GM19025 (cell line): ENCODE results near the gene XAGE2.
"Not testable (repeated sequence)": the region's sequence is repeated elsewhere in the genome, so short reads cannot be mapped to it uniquely, and the experiment has no call there.

Source experiments
- ATAC-seq: cut with Tn5 transposase; IDR thresholded peaks from one replicate; pipeline ENCODE4 v1.9.1; 2021; ENCODE audit warnings: mild to moderate bottlenecking, low read depth, moderate library complexity; ENCODE audit not compliant: unreplicated experiment

Gene XAGE2, protein sequence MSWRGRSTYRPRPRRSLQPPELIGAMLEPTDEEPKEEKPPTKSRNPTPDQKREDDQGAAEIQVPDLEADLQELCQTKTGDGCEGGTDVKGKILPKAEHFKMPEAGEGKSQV

DNA sequence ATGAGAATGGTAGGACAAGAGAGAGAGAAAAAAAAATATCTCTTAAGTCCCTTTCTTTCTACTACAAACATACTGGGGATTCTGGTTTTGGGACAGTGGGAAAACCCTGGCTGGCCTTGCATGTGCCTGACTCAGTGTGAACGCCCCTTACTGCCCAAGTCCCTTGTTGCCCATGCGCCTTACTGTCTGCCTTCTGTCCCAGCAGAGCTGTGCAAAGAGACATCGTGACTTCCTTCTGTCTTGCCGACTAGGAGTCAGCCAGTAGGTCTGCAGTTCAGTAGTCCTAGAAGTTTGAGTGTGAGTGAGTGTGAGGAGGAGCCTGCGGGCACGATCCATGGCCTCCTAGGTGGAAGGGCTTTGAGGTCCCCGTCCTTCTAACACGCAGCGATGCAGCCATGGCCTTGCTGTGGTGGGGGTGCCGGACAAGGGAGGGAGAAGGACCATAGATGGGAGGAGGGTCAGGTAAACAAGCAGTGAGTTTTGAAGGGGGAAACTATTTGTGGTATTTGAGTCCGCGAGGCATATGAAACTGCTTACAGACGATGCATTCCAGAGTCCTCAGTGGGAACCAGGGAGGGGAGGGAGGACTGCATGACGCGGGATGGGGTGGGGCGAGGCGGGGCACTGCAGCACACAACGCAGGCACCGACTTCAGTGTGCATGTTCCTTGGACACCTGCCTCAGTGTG is at the start of gene XAGE2:
TSS of gene XAGE2 (plus strand) at position 654 of the 688 bp plus-strand sequence. CDS start 994 bp downstream, outside the sequence.
- ATAC-seq: no peak

DNA sequence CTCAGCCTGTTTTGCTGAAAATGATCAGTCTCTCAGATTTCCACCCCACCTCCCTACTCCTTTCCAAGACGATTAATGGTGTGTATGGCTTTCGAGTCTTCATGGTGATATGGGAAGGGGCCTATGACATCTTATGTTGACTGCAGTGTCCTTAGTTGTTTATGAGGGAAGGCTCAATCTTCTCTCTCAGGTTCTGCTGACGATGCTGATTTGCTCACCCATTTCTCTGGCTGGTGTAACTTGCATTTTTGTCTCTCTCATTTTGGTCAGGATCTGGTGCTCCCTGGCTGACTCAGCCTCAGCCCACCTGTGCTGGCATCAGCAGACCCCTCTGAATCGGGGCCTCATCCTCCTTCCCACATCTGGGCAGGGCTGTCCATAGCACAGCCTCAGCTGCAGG is 31.4 kb upstream of the XAGE2 start:
- ATAC-seq: no peak

DNA sequence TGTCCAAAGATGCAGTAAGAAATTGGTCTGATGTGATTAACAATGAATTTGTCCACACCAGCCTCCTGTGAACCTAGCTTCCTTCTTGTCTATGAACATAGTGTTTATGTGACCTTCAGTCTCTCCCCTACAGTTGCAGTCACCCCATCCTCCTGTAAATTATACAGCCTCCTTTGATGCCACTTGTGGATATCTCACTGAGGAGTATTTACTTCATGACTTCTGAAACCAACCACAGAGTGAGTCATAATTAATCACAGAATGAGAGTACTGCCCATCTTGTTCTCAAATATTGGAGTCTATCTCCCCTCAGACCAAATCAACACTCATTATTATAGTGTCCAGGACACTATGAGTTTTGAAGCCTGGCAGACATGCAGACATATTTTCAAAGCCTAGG is 27.3 kb upstream of the XAGE2 start:
- ATAC-seq: no peak

DNA sequence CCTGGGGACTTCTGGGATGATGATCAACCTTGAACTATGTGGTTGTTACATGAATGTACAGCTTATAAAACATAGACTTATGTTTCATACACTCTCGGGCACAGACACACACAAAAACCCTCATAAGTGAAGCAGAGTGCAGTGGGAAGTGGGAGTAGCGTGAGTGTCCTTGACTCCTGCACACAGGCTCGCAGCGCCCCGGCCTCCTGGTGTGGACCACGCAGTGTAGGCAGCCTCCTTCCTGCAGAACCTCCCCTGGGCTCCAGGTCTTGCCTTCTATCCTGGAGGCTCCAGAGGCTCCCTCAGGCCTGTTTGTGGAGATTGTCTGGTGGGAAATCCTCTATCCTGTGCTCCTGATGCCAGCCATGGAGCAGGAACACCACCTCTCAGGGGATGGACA is 25.7 kb upstream of the XAGE2 start:
- not testable (repeated sequence) for ATAC-seq

DNA sequence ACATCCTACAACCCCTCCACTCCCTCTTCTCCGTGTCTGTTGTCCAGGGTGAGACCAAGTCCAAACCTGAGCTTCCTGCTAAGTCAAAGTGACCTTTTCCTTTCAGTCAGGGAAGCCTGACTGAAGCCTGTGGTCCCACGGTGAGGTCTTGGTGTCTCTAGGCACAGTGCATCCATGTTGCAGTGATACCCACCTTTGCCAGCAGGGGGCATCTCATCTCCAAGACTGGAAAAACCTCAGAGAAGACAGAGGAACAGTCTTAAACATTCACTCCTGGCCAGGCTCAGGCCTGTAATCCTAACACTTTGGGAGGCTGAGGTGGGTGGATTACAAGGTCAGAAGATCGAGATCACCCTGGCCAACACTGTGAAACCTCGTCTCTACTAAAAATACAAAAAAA is 23.4 kb upstream of the XAGE2 start:
- not testable (repeated sequence) for ATAC-seq

DNA sequence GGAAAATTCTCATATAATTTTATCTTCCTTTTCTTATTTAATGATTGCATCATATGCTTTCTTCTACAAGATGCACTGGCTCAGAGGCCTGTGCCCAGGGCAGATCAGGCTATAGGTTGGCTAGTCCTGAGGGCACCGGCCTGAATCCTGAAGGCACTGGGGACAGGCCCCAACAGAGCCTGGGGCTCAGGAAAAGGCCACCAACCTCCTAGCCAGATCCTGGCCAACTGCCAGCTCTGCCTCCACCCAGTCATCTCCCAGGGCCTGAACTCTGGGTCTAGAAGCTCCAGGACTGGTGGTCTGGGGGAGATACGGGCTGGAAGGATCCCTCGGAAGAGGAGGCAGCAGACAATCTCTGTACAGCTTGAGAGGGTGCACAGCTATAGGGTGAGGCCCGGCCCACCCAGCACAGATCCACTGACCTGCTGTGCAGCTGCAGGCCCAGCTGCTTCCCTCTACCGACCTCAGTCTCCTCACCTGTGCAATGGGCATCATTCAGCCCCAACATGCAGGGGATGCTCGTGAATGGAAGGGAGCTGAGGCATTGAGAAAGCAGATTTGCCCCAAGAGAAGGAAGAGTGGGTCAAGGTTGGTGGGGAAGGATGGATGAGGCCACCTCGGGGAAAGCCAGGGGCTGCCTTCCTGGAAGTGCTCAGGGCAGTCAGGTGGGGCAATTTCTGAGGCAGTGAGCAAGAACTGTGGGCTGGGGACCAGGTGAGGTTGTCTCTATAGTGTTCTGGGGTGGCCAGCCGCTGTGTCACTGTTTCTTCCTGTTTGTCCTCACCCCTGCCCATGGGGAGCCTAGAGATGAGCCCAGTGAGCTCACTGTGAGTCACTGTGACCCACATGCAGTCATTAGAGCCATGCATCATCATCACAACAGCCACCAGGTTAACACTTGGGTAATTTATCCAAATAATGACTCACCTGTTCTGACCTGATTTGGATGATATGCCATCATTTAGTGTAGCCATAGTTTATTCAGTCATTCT is 22.4 kb upstream of the XAGE2 start:
- ATAC-seq: no peak

DNA sequence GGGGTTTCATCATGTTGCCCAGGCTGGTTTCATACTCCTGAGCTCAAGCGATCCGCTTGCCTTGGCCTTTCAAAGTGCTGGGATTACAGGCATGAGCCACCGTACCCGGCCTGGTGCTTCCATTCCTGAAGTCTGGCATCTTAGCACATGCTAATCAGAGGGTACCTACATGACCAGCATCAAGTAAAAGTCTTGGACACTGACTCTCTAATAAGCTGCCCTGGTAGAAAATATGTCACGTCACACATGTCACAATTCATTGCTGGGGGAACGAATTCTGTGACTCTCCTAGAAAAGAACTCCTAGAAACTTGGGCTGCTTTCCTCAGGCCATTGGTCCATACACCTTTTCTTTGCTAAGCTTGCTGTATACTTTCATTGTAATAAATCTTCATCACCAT is 19.1 kb upstream of the XAGE2 start:
- no peak for ATAC-seq

DNA sequence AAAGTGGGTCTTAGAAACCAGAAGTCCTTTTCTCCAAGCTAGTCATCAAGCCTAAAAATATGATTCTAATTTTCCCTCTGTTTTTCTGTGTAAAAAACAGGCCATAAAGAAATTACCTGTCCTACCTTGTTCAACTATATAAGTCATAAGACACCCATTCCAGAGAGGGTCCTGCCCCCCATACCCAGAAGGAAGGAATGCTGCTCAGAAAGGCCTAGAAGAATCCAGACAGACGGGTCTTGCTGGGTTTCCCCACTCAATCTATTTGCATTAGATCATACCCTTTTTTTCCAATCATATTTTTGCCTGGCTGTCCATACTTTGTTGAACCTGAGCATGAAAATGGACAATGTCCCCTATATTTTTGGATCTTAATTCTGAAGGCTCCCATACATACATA is 16.3 kb upstream of the XAGE2 start:
- ATAC-seq: no peak

DNA sequence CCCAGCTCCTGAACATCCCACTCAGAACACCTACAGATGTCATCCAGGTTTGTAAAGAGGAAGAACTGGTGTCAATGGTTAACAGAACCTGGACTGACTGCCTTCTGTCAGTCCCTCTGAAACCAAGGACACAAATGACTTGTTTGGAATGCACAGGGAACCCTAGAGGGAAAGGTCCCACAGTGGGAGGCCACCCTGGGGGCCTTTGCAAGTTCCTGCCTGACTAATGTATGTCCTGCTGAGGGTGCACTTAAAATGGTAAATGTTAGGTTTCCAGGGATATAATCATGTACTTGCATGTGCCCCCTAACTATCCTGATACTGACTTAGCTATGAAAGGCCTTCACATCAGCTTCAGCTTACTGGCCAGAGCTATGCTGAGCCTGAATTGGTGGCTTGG is 15.0 kb upstream of the XAGE2 start:
- no peak for ATAC-seq

DNA sequence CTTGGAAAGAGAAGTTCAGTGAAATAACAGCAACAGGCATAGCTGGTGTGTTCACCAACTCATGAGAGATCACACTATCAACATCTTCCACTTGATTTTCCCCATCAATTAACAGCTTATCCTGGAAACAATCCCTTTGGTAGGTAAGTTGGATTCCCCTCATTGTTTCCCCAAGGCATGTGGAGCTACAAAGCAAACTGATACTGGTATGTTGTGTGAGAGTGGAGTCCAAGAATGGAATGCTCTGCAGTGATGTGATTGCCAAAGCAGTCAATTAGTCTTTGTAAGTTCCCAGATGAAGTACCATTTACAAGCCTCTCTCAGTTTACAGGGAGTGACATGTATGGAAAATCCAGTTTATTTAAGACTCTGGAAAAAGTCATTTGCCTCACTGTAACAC is 13.7 kb upstream of the XAGE2 start:
- ATAC-seq: no peak

DNA sequence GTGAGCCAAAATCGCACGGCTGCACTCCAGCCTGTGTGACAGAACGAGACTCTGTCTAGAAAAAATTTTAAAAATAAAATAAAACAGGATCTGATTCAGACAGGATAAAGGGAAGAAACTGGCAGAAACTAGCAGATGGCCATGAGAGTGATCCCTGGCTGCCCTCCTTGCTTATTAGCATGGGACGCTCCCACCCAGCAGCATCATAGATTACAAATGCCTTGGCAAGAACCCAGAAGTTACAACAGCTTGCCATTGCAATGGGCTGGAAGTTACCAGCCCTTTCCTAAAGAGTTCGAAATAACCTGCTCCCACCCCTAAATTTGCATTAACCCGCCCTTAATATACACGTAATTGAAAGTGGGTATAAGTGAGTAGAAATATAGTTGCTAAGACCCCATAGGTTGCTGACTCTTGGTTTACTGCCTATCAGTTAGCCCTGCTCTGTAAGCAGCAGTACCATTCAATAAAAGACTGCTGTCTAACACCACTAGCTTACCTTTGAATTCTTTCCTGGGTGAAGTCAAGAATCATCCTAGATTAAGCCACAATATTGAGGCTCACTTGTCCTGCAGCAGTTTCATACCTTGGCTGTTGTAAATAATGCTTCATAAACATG is 9.1 kb upstream of the XAGE2 start:
- ATAC-seq: no peak

DNA sequence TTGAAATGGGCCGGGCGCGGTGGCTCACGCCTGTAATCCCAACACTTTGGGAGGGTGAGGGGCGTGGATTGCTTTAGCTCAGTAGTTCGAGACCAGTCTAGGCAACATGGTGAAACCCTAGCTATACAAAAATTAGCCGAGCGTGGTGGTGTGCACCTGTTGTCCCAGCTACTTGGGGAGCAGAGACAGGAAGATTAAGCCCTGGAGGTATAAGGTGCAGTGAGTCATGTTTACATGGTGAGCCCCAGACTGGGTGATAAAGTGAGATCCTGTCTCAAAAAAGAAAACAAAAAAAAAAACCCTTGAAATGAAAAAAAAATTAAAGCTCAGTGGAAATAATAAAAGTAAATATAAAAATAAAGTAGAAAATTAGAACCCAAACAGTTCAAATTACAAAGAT is 6.9 kb upstream of the XAGE2 start:
- ATAC-seq: no peak

DNA sequence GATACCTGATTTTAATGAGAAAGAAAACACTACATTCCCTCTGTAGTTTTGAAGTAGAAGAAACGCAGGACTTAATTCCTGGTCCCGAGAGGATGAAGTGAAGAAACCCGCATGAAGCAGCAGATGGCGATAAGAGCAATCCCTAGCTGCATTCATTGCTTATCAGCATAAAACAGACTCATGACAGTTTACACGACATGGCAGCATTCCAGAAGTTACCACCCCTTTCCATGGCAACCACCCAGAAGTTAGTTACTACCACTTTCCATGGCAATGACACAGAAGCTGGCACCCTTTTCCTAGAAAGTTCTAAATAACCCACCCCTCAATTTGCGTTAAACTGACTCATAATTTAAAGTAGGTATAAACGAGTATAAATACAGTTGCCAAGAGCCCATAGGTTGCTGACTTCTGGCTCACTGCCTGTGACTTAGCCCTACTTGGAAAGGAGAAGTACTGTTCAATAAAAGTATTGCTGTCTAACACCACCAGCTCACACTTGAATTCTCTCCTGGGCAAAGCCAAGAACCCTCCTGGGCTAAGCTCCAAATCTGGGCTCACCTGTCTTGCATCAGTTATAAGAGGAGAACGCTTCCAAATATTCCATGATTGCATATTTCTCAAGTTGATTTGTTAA is 5.5 kb upstream of the XAGE2 start:
- no peak for ATAC-seq

DNA sequence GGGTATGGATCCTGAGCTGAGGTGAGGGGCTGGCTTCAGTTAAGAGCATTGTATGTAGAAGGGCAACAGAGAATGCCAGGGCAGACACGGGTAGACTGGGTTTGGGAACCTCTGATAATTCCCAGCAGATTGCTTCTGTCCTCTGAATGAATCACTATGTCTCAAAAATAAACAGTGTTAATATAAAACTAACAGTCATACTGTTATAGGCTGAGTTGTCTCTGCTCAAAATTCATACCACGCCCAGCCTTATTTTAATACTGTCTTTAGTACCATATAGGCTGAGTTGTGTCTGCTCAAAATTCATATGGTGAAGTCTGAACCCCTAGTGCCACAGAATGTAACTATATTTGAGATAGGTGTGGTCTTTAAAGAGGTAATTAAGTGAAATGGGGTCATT is 10.0 kb downstream of the XAGE2 start:
- no peak for ATAC-seq

DNA sequence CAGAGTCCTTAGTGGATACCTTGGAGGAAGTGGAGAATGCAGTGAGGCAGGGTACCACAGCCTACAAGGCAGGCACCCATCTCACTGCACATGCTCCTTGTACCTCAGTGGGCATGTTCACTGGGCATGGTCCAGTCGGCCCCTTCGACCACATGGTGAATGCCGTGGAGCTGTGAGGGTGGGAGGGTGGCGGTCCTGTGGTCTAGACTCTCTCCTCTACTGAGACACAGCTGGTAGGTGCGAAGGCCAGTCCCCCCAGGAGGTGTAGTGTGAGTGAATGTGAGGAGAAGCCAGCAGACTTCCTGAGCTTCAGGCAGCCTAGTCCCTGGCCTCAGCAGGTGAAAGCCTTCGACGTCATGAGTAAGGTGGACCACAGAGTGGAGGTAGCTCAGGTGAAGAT is 12.2 kb downstream of the XAGE2 start:
- ATAC-seq: no peak

DNA sequence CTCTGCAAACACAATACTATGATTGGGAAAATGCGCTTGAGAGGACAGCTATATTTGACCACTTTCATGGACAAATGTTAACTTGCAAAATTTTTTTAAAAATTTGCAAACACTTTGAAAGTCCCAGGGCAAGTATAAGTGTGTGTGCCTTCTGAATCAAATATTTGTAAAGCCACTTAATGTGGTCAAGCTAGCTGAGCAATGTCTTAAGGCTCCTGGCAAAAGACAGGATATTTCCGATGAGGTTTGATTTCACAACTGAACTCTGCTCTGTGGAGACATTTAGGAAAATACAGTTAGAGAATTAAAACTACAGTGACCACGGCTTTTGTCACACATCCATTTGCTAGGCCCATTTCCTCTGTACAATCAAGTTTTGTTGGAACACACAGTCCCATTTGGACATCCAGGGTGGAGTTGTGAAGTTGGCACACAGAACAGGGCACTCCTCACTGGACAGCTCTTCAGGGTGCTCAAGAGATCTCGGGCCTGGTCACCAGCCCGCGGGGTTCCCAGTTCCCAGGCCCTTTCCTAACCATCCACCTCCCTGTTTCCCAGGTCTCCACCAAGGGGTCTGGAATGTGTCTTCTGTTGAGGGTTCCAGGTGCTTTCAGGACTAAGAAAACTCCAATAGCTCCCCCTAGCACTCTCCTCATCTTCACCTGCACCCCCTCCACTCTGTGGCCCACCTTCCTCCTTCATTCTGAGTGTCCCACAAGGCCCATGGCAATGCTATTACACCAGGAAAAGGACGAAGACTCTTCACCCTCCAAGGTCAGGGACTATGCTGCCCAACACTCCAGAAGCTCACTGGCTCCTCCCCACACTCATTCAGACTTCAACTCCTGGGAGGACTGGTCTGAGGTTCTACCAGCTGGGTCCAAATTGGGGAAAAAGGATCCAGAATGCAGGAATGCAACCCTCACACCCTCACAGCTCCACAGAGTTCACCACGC is 41.9 kb downstream of the XAGE2 start:
- no peak for ATAC-seq

DNA sequence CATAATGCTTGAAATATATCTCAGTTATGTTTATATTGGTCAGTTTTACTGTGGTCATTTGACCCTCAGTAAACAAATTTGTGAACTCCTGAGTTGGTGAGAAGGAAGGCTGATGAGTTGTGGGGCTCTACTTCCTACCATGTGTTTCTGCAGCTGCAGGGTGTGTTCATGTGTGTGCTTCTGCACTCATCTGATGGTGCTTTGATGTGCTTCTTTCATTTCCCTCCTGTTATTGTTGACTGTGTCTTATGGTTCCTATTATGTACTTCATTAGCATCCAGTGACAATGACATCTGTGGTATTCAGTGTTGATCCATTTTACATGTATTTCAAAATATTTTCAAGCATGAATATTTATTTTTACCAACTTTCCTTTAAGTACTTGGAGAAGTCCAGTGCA is 46.5 kb downstream of the XAGE2 start:
- ATAC-seq: no peak

DNA sequence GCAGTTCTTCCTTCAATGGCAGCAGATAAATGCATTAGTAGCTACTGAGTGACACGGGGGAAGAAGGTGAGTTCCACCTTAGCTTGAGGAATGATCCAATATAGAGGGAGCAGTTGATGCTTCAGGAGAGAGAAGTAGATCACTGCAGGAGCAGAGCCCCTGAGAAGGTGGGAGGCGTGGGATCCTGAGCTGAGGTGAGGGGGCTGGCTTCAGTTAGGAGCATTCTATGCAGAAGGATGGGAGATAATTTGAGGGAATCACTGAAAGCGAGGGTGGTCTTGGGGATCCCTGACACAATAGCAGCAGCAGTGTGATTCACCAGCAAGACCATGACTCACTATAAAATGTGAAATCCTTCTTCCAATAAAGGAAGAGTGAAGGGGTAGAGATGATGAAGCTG is 48.0 kb downstream of the XAGE2 start:
- ATAC-seq: no peak

DNA sequence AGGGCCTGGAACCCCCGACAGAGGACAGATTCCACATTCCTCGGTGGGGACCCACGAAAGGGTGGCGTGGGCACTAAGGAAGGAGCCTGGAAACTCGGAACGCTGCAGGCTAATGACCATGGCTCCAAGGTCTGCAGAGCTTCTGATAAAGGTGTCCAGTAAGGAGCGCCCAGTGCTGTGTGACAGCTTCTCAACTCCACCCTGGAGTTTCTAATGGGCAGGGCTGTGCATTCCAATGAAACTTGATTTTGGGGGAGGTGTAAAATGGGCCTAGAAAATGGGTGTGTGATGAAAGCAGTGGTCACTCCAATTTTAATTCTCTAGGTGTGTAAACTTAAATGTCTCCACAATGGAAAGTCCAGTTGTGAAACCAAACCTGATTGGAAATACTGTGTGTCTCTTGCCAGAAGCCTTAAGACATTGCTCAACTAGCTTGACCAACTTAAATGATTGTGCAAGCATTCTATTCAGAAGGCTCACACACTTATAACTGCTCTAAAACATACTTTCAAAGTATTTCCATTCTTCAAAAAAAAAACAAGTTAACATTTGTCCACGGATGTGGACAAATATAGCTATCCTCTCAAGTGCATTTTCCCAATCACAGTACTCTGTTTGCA is 52.1 kb downstream of the XAGE2 start:
- ATAC-seq: no peak
